Kidney capillary endothelial cell (primary cell): ENCODE data around the gene CNRIP1.
"Not testable (repeated sequence)": the region's sequence is repeated elsewhere in the genome, so short reads cannot be mapped to it uniquely, and the experiment has no call there.

Experiments
- DNase-seq: peaks from one replicate; pipeline ENCODE4 v3.0.0-alpha.2; 2018; ENCODE audit warnings: low spot score

CNRIP1 gene

DNA sequence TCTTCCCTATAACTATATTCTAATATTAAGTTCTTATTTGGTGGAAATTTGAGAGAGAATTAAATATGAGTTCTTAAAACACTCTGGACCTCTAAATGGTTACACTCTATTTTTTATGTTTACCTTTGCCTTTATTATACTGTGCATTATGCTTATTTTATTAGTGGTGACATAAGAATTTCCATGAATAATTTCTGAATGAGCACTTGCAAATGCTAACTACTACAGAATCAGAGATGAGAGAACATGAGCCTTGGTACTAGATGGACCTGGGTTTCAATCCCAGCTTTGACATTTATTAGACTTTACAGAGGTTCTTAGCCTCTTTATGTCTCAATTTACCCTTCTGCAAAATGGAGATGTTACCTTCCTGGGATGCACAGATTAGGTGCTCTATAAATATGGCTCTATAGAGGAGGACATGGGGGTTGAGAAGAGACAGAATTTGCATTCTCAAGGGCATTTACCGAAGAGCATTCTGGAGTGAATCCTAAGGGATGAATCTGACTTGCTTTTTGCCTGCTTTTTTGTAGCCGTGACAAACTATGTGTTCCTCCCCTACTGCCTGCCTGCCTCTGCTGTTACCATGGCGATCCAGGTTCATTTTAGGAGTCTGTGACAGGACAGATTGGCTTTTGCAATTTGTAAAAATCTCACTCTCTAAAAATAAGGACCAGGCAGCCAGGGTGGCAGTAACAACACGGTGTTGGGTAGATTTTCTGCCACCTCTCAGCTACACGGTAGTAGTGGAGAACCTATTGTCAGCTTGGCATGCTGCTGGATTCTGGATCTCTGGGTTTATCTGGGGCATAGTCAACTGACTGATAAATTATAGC is 20.7 kb upstream of the CNRIP1 start:
- DNase-seq = no peak

DNA sequence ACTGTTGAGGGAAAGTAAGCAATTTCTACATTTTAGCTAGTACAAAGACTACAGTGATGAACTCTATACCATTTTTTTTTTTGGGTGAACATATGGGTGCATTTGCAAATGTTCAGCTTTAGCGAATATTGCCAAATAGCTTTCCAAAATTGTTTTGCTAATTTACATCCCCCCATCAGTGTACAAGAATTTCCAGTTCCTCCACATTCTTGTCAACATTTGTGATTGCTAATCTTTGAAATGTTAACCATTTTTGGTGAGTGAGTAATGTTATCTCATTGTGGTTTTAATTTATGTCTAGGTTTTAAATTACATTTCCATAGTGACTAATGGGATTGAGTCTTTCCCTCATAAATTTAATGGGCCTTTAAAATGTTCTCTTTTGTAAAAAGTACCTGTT is 16.4 kb upstream of the CNRIP1 start:
- no peak for DNase-seq

DNA sequence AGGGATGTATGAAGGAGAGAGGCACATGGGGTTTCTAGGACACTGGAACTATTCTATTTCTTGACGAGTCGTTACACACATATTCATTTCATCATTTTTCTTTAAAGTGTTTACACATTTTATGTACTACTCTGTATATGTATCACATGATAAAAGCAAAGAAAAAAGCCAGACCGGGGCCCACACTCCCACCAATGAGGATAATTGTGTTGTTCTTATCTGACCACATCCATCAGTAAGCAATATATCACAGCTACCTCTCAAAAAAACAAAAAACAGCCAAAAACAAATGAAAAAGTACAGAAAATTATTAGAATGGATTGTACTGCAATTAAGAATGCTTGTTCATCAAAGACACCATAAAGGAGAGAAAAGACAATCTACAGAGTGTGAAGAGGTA is 14.2 kb upstream of the CNRIP1 start:
- DNase-seq = no peak

DNA sequence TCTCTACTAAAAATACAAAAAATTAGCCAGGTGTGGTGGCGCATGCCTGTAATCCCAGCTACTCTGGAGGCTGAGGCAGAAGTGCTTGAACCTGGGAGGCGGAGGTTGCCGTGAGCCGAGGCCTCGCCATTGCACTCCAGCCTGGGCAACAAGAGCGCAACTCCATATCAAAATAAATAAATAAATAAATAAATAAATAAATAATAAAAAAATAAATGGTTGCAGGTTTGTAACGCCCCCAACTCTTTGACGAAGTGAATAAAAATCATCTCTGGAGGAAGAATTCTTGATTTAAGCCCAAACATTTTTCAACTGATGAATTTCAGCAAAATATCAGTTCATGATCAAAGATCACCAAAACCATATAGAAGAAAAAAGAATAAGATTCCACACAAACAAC is 13.3 kb upstream of the CNRIP1 start:
- DNase-seq = no peak

GRCh38 chr2:68330691-68331090 is 10.9 kb upstream of the CNRIP1 start:
- peak; percentile 10 for DNase-seq

- no peak for DNase-seq
Observed at GRCh38 chr2:68328901-68329300, 9.2 kb upstream of the CNRIP1 start.

DNA sequence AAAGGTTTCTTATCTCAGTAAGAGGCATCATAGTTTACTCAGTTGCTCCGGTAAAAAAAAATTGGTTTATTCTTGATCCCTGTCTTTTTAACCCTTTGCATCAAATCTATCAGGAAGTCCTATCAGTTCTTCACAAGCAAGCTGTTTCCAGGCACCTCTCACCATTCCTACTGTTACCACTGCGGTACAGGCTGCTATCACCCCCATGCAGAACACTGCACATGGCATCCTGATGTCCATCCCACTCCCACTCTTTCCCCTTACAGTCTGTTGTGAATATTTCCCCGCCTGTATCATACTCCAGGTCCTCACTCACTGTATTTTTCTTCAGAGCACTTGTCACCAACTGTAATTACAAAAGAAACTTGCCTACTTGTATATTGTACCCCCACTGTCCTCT is 5.3 kb upstream of the CNRIP1 start:
- no peak for DNase-seq

GRCh38 chr2:68320118-68320641 is 431 bp upstream of the CNRIP1 start:
- no peak for DNase-seq

- DNase-seq = no peak
Observed at GRCh38 chr2:68318914-68319397, 793 bp downstream of the CNRIP1 start.

DNA sequence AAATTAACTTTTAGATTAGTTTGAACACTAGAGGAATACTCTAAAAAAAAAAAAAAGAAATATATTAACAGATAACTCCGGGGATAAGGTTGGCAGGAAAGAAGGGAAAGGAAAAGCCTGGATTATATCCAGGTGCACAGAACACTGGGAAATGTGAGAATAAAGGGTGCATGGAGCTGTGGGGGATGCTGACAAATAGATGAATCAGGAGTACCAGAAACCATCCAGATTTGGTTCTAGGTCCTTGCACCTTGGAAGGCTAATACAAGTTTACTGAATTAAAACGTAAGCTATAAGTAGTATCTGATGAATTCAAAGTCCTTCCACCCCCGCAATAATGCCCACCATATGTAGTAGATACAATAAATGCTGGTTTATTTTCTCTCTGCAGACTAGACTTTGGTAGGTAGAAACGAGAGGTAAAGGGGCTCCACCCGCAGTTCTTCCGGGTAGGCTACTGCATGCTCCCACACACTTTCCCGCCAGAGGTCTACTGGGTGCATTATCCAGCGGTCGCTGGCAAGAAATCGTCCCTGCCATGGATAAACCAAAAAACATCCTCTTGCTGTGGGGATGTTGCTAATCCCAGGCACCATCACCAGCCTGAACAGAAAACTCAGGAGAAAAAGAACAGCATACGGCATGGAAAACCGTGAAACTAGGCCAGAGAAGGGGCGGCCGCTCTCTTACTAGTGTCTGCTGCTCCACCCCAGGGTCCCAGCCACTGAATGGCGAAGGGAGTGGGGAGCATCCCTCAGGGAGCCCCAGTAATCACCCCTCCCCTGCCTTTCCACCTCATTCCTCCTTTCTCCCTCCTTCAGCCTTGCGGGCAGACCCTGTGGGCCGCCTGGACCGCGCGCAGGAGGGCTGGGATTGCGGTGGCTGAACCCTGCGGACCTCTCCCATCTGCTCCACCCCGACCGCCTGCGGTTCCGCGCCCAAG is 1.5 kb downstream of the CNRIP1 start:
- peak; percentile 29 for DNase-seq

DNA sequence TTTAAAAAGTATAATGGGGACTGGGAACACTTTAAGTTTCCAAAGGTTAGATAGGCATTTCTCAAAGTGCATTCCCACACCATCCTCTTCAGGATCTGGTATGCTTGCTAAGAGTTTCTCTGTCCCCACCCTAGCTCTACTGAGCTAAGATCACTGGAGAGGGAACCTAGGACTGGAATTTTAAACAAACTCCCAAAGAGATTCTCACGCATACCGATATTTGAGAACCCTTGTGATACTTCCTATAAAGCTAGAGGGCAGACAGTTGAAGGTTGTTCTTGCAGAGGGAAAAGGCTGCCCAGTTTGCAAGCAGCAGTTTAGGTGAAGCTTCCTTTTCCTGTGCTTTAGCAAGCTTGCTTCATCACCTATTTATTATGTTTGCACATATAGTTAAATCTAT is 3.6 kb downstream of the CNRIP1 start:
- no peak for DNase-seq

- no peak for DNase-seq
Observed at GRCh38 chr2:68311033-68311432, 8.7 kb downstream of the CNRIP1 start.

GRCh38 chr2:68309426-68309825 is 10.3 kb downstream of the CNRIP1 start:
- no peak for DNase-seq

DNA sequence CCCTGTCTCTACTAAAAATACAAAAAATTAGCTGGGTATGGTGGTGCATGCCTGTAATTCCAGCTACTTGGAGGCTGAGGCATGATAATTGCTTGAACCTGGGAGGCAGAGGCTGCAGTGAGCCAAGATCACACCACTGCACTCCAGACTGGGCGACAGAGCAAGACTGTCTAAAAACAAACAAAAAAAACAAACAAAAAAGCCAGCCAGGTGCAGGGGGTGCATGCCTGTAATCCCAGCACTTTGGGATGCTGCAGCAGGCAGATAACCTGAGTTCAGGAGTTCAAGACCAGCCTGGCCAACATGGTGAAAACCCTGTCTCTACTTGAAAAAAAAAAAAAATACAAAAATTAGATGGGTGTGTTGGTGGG is 15.9 kb downstream of the CNRIP1 start:
- DNase-seq = not testable (repeated sequence)

DNA sequence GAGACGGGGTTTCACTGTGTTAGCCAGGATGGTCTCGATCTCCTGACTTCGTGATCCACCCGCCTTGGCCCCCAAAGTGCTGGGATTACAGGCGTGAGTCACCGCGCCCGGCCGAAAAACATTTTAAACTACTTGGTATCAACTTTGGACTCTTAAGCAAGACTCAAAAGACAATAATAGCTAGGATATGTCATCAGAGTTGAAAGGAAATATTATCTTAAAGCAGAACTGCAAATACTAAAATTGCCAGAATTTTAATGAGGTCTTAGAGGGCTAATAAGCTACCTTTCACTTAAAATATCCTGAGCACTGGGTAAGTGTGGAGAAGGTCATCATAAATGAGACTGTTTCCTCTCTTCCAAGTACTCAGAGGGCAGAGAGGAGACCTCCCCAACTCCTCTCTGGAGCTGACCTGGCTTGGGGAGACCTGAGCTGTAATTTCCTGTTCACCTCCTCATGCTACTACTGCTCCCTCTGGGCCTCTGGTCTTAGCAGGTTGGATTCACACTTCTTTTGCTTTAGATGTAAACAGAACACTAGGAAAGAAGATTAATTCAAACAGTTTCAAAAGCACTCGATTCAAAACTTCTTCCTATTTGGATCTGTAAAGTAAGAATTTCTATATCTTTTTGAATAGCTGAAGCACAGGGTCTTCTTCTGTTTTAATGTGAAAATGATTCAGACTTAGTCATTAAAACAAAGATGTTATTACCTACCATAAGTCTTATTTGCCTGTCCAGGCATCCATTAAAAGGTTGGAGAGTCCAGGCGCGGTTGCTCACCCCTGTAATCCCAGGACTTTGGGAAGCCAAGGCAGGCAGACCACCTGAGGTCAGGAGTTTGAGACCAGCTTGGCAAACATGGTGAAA is 16.5 kb downstream of the CNRIP1 start:
- no peak for DNase-seq

DNA sequence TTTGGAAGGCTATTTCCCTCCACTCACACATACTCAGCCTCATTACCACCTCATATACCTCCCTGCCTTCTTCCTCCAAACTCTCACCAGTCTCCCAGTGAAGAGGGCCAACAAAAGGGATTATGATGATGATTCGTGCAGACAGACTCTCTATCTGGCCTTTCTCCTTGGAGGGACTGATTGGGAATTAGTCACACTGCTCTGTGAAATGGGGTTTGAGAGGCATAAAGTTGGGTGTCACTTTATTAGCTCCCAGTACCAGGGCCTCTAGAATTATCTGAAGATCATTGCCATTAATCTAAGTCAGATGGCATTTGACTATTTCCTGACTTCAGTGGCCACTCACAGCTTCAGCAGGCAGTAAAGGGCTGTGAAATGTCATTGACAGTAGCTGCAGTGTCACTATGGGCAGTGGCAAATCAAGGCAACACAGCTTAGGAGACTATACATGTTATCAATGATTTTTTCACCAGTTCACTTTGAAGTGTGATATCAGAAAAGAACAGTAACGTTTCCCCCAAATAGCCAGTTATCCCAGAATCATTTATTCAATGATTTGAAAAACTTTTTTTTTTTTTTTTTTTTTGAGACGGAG is 17.4 kb downstream of the CNRIP1 start:
- no peak for DNase-seq

DNA sequence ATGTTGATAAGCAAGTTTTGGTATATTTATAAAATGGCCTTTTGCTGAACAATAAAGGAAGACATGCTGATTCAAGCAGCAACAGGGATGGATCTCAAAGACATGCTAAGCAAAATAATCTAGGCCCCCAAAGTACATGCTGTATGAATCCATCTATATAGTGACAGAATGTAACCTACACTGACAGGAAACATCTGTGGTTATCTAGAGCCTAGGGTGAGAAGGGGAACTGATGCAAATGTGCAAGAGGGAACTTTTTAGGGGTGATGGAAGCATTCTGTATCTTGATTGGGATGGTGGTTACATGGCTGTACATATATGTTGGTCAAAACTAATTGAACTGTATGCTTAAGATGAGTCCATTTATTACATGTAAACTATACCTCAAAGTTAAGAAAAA is 24.2 kb downstream of the CNRIP1 start:
- DNase-seq = no peak

DNA sequence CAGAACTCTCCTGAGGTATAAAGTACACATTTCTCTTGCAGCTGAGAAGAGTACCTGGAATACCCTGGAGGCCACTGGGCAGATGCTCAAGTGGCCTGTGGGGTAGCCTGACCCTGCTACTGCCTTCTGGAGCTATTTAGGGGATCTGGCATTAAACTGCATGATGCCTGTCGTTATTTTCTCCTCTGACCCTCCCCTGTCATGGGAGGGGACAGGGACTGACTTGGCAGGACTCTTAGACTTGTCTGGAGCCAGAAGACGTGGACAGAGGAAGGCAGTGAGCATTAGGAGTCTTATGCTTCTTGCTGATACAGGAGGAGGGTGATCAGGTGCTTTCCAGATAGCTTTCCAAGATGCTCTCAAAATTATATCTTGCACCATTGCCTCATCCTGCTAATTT is 24.8 kb downstream of the CNRIP1 start:
- no peak for DNase-seq

DNA sequence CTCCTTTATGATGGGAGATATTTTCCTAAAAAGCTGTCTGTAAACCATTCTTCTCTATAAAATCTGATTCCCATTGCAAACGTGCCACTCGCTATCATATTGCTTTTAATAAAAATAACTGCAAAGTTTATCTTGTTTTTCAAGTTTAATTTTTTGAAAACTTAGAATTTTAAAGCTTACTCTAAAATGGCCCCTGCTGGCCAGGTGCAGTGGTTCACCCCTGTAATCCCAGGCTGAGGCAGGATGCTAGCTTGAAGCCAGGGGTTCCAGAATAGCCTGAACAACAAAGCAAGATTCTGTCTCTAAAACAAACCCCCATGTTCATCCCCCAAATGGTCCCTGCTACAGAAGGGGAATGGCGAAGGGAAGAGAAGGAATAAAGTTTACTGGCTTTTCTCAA is 25.6 kb downstream of the CNRIP1 start:
- DNase-seq = no peak

DNA sequence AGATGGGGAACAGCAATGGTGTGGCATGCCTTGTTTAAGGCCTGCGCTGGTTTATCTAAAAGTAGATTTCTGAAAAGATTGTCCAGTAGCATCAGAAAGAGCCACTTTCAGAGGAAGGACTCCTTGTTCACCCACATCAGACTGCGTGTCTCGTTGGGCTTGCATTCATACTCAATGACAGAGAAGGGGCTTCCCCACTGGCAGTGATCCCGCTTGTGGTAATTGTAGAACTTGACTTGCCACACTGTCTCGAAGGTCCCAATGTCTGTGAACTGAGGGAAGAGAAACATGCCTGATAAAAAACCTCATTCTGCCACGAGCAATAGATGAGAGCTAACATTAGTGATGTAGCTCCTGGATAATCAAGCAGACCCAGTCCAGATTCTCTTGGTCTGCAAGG is 26.0 kb downstream of the CNRIP1 start:
- DNase-seq = no peak

DNA sequence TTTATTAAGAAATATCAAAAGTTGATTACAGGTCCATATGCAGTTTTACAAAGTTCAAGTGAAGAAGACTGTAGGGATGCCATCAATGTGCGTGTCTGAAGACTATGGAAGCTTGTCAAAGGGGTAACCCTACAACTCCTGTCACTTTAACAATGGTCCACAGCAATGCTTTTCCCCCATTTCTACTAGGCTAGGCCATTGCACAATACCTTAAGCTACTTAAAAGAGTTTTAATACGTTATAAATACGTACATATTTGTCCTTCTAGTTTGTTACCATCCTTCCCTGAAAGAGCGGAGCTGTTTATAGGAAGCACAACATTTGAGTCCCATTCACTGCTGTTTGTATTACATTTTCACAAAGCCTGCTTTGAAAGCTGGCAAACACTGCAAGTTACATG is 26.7 kb downstream of the CNRIP1 start:
- DNase-seq = no peak
